Spleen (tissue), 7 donors: ENCODE measurements around the gene MED12L.

Source experiments
- CTCF ChIP-seq, 11 experiments: fragments of 200-600 bp in 7 of 11; fragments of 450-650 bp in 4 of 11; sonication (generic) in 4 of 11; IDR thresholded peaks in 8 of 11; conservative IDR thresholded peaks in 3 of 11; 1 replicate in 7 of 11; 2 replicates in 4 of 11; pipeline versions ENCODE4 v1.4.0 to v1.8.0; 2016 to 2021; ENCODE audit warnings: antibody characterized with exemption in 11 of 11, inconsistent platforms in 4 of 11, mild to moderate bottlenecking in 1 of 11
- POLR2A ChIP-seq, 3 donors: fragments of 450-650 bp; IDR thresholded peaks; one replicate each; pipeline ENCODE4 v1.5.1; 2017; ENCODE audit warnings: antibody characterized with exemption in 3 of 3, mild to moderate bottlenecking in 1 of 3
- POLR2AphosphoS5 ChIP-seq, 3 donors: sonication (generic); formaldehyde crosslinking; IDR thresholded peaks; one replicate each; pipeline ENCODE4 v1.5.1; 2017; ENCODE audit warnings: antibody characterized with exemption in 3 of 3
- donor health status: DM: no; HTN: no; CAD: no; lungs with moderate emphysema.
- donor health status: DM: no; HTN: no; CAD: no.
- donor health status: DM: no; HTN: no; CAD: no.

GRCh38 chr3:151093148-151093547, 7.7 kb downstream of the MED12L start:
- TF ChIP-seq CTCF (IDR thresholded peaks at IDR 0.05 in 8 of 11, conservative IDR thresholded peaks at IDR 0.05 in 3 of 11) (no peak), POLR2A (IDR thresholded peaks at IDR 0.05) (no peak), POLR2AphosphoS5 (IDR thresholded peaks at IDR 0.05) (no peak)
